Activated CD4-positive, alpha-beta T cell treated with anti-CD3 and anti-CD28 coated beads for 1 hour (primary cell): ENCODE results near the gene HMG20B.

ENCODE experiments used
- DNase-seq: peaks from one replicate; pipeline ENCODE4 v3.0.0-alpha.2; 2020

The HMG20B gene

GRCh38 chr19:3585301-3586126 is 12.8 kb downstream of the HMG20B start, which contains the start of gene GIPC3:
GIPC3 (plus strand) TSS chr19:3585478; CDS start chr19:3585598, 120 bp downstream.
- DNase-seq, result no peak

GRCh38 chr19:3586127-3586626 is 13.4 kb downstream of the HMG20B start:
- DNase-seq, result no peak

DNA sequence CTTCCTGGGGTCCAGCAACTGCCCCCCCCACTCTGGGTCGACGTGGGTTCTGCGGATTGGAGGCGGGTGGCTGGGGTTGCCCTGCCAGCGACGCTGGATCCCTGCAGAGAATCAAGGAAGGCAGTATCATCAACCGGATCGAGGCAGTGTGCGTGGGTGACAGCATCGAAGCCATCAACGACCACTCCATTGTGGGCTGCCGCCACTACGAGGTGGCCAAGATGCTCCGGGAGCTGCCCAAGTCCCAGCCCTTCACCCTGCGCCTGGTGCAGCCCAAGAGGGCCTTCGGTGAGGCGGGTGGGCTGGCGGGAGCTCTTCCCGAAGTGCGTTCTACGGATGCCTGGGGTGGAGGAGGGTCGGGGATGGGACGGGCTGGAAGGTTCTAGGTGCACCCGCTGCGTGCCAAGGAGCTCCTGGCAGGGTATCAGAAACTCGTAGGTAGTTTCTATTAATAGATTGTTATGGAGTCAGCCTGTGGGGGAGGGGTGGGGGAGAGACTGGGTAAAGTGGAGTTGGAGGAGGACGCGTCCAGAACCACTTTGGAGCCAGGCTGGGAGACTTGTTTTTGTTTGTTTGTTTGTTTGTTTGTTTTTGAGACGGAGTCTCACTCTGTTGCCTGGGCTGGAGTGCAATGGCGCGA is 14.1 kb downstream of the HMG20B start:
- DNase-seq, result no peak

DNA sequence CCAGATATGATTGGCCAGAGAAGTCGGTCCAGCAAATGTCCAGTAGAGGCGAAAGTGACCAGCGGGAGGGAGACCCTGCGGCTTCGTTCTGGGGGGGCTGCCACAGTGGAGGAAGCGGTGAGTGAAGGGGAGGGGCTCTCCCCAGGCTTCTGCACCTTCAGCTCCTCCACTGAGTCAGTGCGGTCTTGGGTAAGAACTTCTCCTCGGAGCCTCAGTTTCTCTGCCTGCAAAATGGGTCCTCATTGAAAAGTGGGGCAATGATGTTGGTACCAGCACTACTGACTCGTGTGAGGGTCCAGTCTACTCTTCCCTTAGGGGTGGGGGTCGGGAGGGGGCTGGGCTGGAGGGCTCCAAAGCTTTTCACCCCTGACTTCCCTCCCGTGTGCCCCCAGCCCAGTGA is 16.7 kb downstream of the HMG20B start:
- no peak for DNase-seq

DNA sequence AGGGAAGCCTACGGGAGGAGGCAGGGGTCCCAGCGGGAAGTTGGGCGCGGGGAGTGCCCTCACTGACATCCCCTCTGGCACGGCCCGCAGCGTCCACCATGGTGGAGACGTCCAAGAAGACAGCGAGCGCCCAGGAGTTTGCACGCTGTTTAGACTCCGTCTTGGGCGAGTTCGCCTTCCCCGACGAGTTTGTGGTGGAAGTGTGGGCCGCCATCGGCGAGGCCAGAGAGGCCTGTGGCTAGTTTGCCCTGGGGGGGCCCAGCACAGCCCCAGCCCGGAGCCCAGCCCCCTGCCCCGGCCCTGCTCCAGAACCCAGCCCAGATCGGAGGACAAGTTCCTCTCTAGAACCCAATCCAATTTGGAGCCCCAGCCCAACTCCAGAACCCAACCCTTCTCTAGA is 17.2 kb downstream of the HMG20B start:
- DNase-seq, result no peak

- no peak for DNase-seq
Observed at GRCh38 chr19:3590991-3591659, 18.4 kb downstream of the HMG20B start.

GRCh38 chr19:3591876-3592613 is 19.3 kb downstream of the HMG20B start:
- DNase-seq, result no peak

- no peak for DNase-seq
Observed at GRCh38 chr19:3593156-3593555, 20.4 kb downstream of the HMG20B start.

- no peak for DNase-seq
Observed at GRCh38 chr19:3595521-3596061, 22.8 kb downstream of the HMG20B start.

GRCh38 chr19:3599776-3600187 is 27.0 kb downstream of the HMG20B start:
- no peak for DNase-seq

DNA sequence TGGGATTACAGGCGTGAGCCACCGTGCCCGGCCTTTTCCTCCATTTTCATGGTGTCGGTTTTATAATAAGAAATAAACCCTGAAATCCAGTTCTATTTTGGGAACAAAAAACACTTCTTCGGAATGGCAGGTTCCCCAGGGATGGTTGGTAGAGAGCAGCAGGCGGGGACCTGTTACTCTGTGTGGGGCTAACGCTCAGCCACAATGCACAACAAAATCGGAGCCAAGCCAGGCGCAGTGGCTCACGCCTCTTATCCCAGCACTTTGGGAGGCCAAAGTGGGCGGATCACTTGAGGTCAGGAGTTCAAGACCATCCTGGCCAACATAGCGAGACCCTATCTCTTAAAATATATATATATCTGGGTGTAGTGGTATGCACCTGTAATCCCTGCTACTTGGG is 28.3 kb downstream of the HMG20B start:
- DNase-seq, result no peak

GRCh38 chr19:3603121-3603811 is 30.5 kb downstream of the HMG20B start:
- no peak for DNase-seq

- DNase-seq, result no peak
Observed at GRCh38 chr19:3604227-3604986, 31.7 kb downstream of the HMG20B start.

GRCh38 chr19:3604987-3605343 is 32.2 kb downstream of the HMG20B start:
- DNase-seq, result no peak

DNA sequence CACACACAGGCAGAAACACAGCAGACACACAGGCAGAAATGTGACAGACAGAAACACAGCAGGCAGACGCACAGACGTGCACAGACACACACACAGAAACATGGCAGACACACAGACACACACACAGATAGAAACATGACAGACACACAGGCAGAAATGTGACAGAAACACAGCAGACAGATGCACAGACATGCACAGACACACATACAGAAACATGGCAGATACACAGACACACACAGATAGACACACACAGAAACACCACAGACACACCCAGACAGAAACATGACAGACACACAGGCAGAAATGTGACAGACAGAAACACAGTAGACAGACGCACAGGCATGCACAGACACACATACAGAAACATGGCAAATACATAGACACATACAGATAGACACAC is 32.6 kb downstream of the HMG20B start:
- no peak for DNase-seq

DNA sequence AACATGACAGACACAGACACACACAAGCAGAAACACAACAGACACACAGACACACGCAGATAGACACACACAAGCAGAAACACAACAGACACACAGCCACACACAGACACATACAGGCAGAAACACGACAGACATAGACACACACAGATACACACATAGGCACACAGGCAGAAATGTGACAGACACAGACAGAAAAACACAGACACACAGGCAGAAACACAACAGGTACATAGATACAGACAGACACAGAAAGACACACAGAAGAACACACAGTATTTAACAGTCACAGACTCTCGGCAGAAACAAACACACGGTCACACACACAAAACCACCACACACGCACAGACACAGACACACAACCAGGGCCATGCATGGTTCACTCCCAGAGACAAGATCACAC is 33.0 kb downstream of the HMG20B start:
- no peak for DNase-seq

DNA sequence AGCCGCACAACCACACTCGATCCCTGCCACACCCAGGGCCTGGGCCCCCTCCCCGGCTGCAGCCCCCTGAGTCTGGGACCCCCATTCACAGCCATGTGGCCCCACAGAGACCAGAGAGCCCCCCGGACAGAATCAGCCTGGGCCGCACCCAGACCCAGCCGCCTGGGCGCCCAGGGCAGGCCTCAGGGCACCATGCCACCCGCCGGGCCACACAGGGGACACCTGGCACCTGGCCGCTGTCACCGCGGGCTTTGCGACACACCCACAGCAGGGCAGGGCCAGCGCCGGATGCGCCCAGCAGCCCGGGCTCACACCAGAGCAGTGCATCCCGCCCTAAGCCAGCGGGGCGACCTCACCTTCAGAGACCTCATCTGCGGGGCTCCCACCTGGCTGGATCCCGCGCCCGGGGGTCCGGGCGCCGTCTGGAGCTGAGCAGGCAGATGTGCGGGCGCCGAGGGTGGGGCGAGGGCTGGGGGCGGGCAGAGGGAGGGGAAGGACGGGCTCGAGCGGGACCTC is 33.5 kb downstream of the HMG20B start:
- no peak for DNase-seq

- no peak for DNase-seq
Observed at GRCh38 chr19:3606690-3607289, 34.0 kb downstream of the HMG20B start, which contains the start of gene TBXA2R. TBXA2R (minus strand) TSS chr19:3606875; CDS start chr19:3600634, 6,241 bp downstream.

GRCh38 chr19:3607303-3608078 is 34.7 kb downstream of the HMG20B start:
- DNase-seq, result no peak
